B cell (primary cell): Measurements from ENCODE around the gene THRAP3.
"Not testable (repeated sequence)": the region's sequence is repeated elsewhere in the genome, so short reads cannot be mapped to it uniquely, and the experiment has no call there.

Source experiments
- EZH2 ChIP-seq: IDR thresholded peaks from 2 replicates; pipeline ENCODE4 v1.6.1; 2012; ENCODE audit warnings: borderline replicate concordance, low read depth, mild to moderate bottlenecking, moderate library complexity, low read length; ENCODE audit not compliant: insufficient read depth, poor library complexity, severe bottlenecking
- TF ChIP-seq, protein P1 (sequence below): fragments of 200-600 bp; IDR thresholded peaks from one replicate; pipeline ENCODE4 v1.8.0; 2022; ENCODE audit warnings: antibody characterized with exemption, mild to moderate bottlenecking

DNA sequence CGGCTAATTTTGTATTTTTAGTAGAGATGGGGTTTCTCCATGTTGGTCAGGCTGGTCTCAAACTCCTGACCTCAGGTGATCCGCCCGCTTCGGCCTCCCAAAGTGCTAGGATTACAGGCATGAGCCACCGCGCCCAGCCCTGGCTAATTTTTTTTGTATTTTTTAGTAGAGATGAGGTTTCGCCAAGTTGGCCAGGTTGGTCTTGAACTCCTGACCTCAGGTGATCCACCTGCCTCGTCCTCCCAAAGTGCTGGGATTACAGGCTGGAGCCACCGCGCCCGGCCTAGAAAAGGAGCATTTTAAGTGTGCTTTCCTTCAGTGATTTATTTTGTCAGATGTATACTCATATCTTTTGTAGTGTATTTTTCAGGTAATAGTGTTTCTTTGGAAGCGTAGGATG lies 6.0 kb downstream of the THRAP3 start:
- TF ChIP-seq, protein P1, sequence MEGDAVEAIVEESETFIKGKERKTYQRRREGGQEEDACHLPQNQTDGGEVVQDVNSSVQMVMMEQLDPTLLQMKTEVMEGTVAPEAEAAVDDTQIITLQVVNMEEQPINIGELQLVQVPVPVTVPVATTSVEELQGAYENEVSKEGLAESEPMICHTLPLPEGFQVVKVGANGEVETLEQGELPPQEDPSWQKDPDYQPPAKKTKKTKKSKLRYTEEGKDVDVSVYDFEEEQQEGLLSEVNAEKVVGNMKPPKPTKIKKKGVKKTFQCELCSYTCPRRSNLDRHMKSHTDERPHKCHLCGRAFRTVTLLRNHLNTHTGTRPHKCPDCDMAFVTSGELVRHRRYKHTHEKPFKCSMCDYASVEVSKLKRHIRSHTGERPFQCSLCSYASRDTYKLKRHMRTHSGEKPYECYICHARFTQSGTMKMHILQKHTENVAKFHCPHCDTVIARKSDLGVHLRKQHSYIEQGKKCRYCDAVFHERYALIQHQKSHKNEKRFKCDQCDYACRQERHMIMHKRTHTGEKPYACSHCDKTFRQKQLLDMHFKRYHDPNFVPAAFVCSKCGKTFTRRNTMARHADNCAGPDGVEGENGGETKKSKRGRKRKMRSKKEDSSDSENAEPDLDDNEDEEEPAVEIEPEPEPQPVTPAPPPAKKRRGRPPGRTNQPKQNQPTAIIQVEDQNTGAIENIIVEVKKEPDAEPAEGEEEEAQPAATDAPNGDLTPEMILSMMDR, result not testable (repeated sequence)
- not testable (repeated sequence) for TF ChIP-seq EZH2
